Esophagus squamous epithelium (tissue), 4 donors: Measurements from ENCODE around the gene LDLRAD2.

Source experiments
- CTCF ChIP-seq, 6 experiments: fragments of 450-650 bp in 4 of 6; fragments of 200-600 bp in 2 of 6; sonication (generic) in 2 of 6; IDR thresholded peaks; one replicate each; pipeline ENCODE4 v1.5.1; 2016 to 2019; ENCODE audit warnings: antibody characterized with exemption in 6 of 6, mild to moderate bottlenecking in 4 of 6, moderate library complexity in 4 of 6
- POLR2A ChIP-seq, 4 donors: fragments of 450-650 bp; IDR thresholded peaks; one replicate each; pipeline ENCODE4 v1.6.1; 2017; ENCODE audit warnings: antibody characterized with exemption in 4 of 4, mild to moderate bottlenecking in 4 of 4, moderate library complexity in 3 of 4

- TF ChIP-seq POLR2A (IDR thresholded peaks at IDR 0.05) (no peak), CTCF (IDR thresholded peaks at IDR 0.05) (no peak)
These were observed 48.8 kb upstream of the LDLRAD2 start for GRCh38 chr1:21763236-21763635.
